Measurements from ENCODE around the gene SELENOO. TPM values are rescaled to one million over a fixed set of nuclear protein-coding genes. Genes with fewer than 3 reads are reported as not detected.
"Not testable (repeated sequence)": the region's sequence is repeated elsewhere in the genome, so short reads cannot be mapped to it uniquely, and the experiment has no call there.

Gene SELENOO
- 10 to 100 TPM; 14.9 to 26.2 (median 17.1) TPM for polyA plus RNA-seq (ENCODE audit: insufficient read length in 4 of 4)

DNA sequence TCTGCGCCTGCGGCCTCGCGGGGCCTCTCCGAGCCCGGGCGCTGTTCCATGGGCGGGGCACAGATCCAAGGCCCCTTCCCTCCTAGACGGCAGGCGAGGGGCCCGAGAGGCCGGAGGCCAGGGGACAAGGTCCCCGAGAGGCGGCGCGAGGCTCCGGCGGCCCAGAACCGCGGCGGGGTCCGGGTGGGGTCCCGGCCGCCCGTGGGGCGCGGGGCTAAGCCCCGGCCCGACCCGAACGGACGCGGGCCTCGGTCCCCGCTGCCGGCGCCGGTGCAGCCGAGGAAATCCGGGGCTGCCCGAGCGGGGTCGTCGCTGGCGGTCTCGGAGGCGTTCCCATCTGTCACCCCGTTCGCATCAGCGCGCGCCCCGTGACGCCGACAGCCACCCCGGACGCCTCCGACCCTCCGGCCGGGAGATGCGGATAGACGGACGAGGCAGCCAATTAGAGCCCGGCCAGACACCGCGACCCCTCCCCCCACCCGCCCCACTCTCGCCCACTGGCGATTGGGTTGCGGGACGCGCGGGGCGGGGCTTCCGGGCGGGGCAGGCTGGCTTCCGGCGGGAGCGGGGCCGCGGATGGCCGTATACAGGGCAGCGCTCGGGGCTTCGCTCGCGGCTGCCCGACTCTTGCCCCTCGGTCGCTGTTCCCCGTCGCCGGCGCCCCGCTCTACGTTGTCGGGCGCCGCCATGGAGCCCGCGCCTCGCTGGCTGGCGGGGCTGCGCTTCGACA is at the start of gene SELENOO:
Gene SELENOO (plus strand): TSS at position 551 of the 730 bp plus-strand sequence. CDS start 26 bp downstream, at position 577.
- peak; percentile 73 to 84 (median 78) for DNase-seq (ENCODE audit: low read depth in 4 of 4, low spot score in 3 of 4)

GRCh38 chr22:50151571-50152537 is 49.0 kb upstream of the SELENOO start:
- DNase-seq (ENCODE audit: low read depth in 4 of 4, low spot score in 3 of 4): no peak

DNA sequence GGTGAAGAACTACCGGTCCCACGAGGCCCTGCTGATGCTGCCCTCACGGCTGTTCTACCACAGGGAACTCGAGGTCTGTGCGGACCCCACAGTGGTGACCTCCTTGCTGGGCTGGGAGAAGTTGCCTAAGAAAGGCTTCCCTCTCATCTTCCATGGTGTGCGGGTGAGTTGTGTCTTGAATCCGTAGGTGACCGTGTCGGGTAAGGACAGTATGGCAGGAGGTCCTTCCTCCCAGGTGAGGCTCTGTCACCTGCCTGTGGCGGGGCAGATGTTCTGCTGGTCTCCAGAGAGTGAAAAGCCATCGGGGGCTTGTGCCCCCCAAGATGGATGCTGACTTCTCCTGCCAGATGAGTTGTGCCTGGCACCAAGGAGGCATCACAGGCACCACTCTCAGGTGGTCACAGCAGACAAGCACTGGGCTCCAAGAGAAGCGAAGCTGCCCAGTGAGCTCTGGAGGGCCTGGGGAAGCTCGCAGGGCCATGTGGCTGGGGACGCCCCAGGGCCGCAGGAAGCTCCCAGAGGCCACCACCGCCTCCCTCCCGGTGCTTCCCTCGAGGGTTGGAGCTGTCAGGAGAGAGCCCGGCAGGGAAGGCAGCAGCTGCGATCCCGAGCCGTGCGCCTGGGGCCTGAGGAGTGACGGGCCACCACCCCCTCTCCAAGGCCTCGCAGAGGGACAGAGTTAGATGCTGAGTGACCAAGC is 47.6 kb upstream of the SELENOO start:
- DNase-seq (ENCODE audit: low read depth in 4 of 4, low spot score in 3 of 4): no peak

- DNase-seq (ENCODE audit: low read depth in 4 of 4, low spot score in 3 of 4): no peak
Measured at GRCh38 chr22:50153756-50154140, 47.1 kb upstream of the SELENOO start.

GRCh38 chr22:50157709-50158375 is 43.0 kb upstream of the SELENOO start:
- no peak for DNase-seq (ENCODE audit: low read depth in 4 of 4, low spot score in 3 of 4)

DNA sequence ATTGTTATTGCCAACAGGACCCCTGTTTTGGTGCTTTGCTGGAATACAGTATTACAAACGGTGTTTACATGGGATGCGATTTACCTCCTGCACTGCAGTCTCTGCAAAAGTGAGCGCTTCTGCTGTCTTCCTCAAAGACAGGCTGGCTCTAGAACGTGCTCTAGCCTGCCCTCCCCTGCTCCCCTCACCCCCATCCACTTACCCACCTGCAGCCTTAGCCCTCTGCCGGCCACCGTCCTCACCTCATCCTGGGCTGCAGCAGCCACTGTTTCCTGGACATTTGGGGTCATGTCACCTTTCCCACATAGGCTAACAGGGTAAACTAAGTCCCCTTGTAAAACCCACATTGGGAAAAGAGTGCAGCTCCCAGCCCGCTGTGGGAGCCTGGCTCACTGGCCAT is 39.9 kb upstream of the SELENOO start:
- DNase-seq (ENCODE audit: low read depth in 4 of 4, low spot score in 3 of 4): no peak

GRCh38 chr22:50161508-50162390 is 39.1 kb upstream of the SELENOO start:
- DNase-seq (ENCODE audit: low read depth in 4 of 4, low spot score in 3 of 4): no peak

DNA sequence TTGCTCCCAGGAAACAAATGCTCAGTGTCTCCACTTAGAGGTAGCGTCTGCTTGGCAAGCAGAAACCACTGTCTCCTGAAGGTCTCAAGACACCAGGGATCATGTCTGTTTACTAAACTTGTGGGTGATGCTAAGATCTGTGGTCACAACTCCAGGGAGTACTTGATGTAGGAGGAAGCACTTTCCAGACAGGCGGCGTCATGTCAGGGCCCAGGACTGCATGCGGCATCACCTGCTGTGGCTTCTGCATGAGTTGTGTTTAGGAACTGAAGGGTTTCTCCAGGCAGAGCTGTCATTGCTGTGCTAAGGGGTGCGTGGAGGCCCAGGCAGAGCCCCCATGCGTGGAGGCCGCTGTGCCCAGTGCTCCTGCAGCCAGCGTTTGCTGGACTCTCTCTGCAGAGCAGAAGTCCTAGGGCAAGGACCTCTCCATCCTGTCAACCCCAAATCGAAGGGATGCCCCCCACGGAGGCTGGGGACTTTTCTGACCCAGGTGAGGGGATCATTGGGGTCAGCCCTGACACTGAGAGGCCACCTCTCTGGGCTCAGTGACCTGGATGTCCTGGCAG is 38.3 kb upstream of the SELENOO start:
- no peak for DNase-seq (ENCODE audit: low read depth in 4 of 4, low spot score in 3 of 4)

DNA sequence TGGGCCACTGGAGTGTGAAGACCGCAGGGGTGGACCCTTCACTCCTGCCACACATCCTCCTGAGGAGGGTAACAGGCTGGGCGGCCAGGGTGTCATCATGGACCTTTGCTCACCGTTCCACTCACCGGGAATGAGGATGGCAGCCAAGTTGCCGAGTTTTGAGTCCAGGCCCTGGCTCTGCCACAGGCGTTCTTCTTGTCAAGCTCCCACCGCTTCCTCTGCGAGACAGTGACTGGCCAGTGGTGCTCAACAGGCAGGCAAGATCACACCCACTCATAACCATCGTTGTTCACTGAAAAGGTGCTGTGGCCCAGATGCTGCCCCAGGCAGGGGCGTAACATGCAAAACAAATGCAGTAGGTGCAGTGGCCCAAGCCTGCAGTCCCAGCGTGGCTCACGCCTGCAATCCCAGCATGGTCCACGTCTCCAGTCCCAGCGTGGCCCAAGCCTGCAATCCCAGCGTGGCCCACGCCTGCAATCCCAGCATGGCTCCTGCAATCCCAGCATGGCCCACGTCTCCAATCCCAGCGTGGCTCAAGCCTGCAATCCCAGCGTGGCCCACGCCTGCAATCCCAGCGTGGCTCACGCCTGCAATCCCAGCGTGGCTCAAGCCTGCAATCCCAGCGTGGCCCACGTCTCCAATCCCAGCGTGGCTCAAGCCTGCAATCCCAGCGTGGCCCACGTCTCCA is 35.2 kb upstream of the SELENOO start:
- DNase-seq (ENCODE audit: low read depth in 4 of 4, low spot score in 3 of 4): no peak

DNA sequence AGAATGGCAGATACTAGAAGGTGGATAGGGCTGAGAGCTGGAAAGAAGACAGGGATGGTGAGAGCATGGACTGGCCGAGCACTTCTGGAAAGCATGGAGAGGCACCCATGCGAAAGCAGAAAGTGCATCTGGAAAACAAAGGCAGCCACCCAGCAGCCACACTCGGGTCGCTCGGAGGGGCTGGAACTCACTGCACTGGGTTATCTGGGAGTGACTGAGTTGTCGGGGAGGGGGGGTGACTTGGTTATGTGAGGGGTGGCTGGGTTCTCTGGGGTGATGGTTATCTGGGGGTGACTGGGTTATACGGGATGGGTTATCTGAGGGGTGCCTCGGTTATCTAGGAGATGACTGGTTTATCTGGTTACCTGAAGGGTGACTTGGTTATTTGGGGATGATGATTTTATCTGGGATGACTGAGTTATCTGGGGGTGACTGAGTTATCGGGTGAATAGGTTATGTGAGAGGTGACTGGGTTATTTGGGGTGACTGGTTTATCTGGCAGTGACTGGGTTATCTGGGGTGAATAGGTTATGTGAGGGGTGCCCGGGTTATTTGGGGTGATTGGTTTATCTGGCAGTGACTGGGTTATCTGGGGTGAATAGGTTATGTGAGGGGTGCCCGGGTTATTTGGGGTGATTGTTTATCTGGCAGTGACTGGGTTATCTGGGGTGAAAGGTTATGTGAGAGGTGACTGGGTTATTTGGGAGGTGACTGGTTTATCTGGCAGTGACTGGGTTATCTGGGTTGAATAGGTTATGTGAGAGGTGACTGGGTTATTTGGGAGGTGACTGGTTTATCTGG is 32.9 kb upstream of the SELENOO start:
- no peak for DNase-seq (ENCODE audit: low read depth in 4 of 4, low spot score in 3 of 4)

- not testable (repeated sequence) for DNase-seq (ENCODE audit: low read depth in 4 of 4, low spot score in 3 of 4)
Measured at GRCh38 chr22:50168490-50169180, 32.2 kb upstream of the SELENOO start.

GRCh38 chr22:50169181-50169759 is 31.5 kb upstream of the SELENOO start:
- no peak for DNase-seq (ENCODE audit: low read depth in 4 of 4, low spot score in 3 of 4)

DNA sequence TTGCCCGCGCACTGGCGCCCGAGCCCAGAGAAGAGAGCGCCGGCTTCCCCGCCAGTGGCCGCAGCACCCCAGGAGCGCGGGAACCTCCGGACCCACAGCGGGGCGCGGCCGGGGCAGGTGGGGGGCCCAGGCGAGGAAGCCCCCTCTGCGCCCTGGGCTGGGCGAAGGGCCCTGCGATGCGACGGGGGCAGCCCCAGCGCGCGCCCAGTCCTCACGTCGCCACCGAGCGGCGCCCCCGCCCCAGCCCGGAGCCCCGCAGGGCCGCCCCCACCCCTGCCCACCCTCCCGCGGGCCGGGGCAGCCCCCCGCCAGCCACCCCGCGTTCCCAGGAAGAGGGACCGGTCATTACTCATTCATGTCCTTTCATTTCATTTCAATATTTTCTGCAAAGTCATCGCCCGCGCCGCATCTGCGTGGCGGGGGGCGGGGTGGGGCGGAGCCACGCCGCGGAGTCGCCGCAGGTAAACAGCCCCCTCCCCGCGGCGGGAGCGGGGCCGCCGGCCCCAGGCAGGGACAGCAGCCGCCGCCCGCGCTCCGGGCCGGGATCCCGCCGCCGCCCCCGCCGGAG is 31.0 kb upstream of the SELENOO start:
- no peak for DNase-seq (ENCODE audit: low read depth in 4 of 4, low spot score in 3 of 4)

DNA sequence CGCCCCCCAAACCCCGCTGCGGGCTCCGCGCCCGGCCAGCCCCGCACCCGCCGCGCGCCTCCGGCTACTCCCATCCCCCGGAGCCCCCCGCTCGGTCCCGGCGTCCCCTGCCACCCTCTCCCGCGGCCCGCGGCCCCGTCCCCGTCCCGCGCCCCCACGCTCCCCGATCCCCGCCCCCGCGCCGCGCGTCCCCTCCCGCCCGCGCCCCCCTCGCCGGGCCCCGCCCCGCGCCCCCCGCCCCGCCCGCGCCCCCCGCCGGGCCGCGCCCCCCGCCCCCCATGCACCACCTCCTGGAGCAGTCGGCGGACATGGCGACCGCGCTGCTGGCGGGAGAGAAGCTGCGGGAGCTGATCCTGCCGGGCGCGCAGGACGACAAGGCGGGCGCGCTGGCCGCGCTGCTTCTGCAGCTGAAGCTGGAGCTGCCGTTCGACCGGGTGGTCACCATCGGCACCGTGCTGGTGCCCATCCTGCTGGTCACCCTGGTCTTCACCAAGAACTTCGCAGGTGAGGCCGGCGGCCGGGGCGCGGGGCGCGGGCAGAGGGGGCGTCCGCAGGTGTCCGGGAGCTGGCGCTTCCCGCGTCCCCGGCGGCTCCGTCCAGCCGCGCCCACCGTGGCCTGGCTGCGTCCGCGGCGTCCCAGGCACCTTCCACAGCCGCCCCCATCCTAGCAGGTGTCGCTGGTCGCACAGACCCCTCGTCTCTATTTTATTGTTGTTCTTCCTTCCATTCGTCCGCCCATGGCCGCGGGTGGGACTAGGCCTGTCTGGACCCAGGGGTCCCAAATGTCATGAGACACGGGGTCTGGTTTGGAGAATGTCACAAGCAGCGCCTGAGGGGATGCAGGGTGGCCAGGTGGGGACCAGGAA is 30.1 kb upstream of the SELENOO start, which contains the start of gene PANX2:
Gene PANX2 (plus strand): TSS at position 279 of the 866 bp plus-strand sequence. CDS start 0 bp downstream, at position 279.
- DNase-seq (ENCODE audit: low read depth in 4 of 4, low spot score in 3 of 4): no peak

- DNase-seq (ENCODE audit: low read depth in 4 of 4, low spot score in 3 of 4): no peak
Measured at GRCh38 chr22:50171319-50171964, 29.4 kb upstream of the SELENOO start.

All from right renal pelvis (tissue), 4 donors.